Esophagus mucosa (tissue), 1 donor: ENCODE data around the gene ZDHHC1. TPM values are rescaled to one million over a fixed set of nuclear protein-coding genes. Genes with fewer than 3 reads are reported as not detected.

Experiments
- ATAC-seq: fragments of 200-7000 bp; cut with Tn5 transposase; one replicate; pipeline ENCODE4 v1.9.1; 2020
- total RNA-seq: library from RNA; stranded (reverse); gene quantifications from one replicate; pipeline ENCODE4 v1.2.4, GENCODE V29; 2023
- donor health status: DM: yes; HTN: yes; CAD: no.

ZDHHC1 gene
- total RNA-seq, 1 donor from 2014 or later = 3.8 TPM

GRCh38 chr16:67446968-67447507, 30.8 kb upstream of the ZDHHC1 start:
- ATAC-seq = no peak

GRCh38 chr16:67445913-67446907, 29.9 kb upstream of the ZDHHC1 start:
- ATAC-seq = no peak

GRCh38 chr16:67445441-67445912, 29.2 kb upstream of the ZDHHC1 start:
- ATAC-seq = no peak

DNA sequence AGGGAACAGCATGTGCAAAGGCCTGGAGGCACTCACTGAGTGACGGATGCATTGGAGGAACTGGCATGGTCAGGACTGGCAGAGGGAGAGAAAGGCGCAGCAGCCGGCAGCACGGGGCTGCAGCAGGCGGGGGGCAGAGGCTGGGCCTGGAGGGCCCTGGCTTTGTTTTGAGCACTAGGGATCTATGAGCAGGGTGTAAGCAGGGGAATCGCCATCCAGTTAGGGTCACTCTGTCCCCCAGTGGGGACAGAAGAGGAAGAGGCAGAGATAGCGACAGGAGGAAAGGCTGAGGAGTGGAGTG, 28.8 kb upstream of the ZDHHC1 start:
- ATAC-seq = no peak

DNA sequence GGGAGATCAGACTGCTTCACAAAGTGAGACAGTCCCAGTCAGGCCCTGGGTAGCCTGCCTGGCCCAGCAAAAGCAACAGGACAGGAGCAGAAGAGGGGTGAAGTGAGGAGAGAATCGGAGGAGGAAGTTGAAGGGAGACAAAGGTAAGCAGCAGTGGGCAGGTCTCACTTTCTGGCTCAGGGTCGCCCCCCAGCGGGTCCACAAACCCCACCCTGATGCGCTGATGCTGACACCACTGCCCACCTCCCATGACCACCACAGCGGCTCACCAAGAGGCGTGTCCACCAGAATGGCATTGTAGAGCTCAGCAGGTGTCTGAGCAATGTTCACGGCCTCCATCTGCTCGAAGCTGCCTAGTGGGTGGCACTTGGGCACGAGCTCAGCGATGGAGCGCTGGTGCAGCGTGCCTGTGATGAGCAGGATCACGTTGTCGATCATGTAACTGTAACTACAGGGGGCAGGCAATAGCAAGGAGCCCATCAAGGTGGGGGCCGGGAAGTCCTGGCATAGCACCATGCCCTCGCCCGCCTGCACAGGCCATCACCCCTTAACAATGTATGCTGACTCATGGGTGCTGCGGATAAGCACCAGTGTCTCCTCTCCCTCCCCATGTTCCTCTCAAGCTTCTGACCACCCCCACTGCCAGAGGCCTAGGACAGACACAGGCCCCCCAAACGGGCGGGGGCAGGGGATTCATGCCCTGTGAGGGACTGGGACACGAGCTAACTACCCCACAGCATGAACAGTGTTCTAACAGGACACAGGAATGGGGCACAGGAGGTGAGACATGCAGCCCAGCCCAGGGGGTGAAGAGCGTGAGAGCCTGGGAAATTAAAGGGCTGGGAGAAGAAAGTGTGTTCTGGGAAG, 28.2 kb upstream of the ZDHHC1 start:
- ATAC-seq = no peak

- ATAC-seq = no peak
Measured at GRCh38 chr16:67443265-67443664, 27.0 kb upstream of the ZDHHC1 start.

GRCh38 chr16:67442581-67443255, 26.4 kb upstream of the ZDHHC1 start:
- no peak for ATAC-seq

DNA sequence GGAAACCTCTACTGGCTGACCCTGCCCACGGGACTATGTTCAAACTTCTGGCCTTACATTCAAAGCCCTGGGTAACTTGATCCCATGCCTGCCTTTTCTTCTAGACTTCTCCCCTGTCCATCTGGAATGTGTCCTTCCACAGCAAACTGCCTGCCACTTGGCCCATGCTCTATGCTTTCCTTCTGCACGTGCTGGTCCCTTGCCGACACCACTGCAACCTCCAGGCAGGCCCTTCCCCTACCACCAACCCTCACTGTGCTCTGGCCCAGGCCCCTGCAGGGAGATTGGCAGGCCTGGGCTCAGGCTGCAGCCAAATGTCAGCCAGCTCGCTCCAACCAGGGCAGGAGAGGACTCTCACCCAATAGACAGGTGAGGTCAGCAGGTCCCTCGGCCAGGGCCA, 25.6 kb upstream of the ZDHHC1 start:
- no peak for ATAC-seq

DNA sequence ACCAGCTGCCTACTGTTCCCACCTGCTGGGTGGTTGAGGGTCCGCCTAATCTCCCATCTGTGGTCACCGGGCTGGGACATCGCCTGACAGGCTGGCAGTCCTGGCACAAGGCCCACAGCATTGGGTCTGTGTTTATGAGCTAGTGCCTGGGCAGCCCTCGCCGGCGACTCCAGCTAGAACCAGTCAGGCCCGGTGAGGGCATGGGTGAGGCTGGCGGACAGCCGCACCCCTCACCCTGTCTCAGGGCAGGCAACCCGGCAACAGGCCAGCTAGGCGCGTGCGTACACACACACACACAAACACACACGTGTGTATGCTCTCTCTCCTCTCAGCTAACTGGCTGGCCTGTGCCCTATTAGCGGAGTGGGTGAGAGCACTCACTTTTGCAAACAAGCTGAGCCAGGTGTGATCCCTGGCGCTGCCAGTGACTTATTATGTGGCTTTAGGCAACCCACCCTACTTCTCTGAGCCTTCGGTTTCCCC, 25.0 kb upstream of the ZDHHC1 start:
- peak; percentile 87 for ATAC-seq

DNA sequence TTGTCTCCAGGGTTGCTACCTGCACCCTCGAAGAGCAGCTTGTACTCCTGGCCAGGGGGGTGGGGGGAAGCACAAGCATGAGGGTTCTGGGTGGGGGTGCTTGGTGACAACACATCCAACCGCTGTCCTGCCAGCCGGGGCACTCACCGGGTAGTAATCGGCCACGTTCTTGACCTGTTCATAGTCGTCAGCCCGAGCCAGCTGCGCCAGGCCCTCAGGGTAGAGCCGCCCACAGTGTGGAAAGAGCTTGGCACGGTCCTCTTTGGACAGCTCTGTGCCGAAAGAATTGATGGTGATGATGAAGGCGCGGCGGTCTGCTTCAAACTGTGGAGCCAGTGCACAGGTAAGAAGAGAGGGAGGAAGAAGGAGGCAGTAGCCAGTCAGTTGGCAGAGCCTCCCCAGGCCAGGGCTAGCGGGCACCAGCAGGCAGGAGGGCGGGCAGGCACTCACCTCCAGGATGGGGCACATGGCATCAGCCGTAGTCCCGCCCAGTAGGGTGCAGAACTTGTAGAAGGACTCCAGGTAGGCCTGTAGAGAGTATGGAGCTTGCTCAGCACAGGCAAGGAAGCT, 22.6 kb upstream of the ZDHHC1 start:
- peak; percentile 14 for ATAC-seq

GRCh38 chr16:67438098-67438791, 22.0 kb upstream of the ZDHHC1 start:
- ATAC-seq = no peak

- ATAC-seq = no peak
Measured at GRCh38 chr16:67437513-67437912, 21.2 kb upstream of the ZDHHC1 start.

GRCh38 chr16:67436640-67437193, 20.4 kb upstream of the ZDHHC1 start:
- ATAC-seq = no peak

DNA sequence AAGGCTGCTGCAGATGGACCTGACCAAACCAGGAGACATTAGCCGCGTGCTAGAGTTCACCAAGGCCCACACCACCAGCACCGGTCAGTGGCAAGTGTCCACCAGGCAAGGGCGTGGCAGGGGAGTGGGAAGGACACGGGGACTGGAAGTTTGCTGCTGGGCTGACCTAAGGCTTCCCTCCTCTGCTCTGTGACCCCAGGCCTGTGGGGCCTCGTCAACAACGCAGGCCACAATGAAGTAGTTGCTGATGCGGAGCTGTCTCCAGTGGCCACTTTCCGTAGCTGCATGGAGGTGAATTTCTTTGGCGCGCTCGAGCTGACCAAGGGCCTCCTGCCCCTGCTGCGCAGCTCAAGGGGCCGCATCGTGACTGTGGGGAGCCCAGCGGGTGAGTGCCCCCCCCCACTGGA, 19.5 kb upstream of the ZDHHC1 start:
- no peak for ATAC-seq

- ATAC-seq = no peak
Measured at GRCh38 chr16:67433131-67433719, 16.9 kb upstream of the ZDHHC1 start.

GRCh38 chr16:67432506-67432890, 16.2 kb upstream of the ZDHHC1 start:
- no peak for ATAC-seq

- ATAC-seq = no peak
Measured at GRCh38 chr16:67431775-67432505, 15.7 kb upstream of the ZDHHC1 start.

GRCh38 chr16:67430977-67431774, 14.9 kb upstream of the ZDHHC1 start, which contains the start of gene HSD11B2:
HSD11B2 (plus strand) TSS chr16:67431121; CDS start chr16:67431249, 128 bp downstream.
- peak; percentile 55 for ATAC-seq

DNA sequence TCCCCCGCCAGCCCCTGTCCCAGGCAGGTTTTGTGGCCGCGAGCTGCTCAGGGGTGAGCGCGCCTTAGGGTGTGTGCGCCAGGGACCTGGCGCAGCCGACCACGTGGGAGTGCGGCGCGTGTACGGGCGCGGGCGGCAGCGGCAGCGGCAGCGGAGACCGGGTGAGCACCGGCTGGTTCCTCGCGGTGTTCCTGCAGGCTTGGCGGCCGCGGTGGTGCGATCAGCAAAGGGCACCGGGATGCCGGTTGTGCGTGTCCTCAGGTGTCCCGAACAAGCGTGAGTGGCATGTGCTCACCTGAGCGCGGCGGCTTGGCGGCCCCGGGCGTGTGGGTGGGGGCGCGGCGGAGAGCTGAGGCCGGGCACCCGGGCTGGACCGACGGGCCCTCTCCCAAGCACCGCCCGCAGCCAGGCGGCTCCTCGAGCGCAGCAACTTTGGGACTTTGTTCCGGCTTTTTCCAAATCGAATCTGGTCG, 14.3 kb upstream of the ZDHHC1 start:
- ATAC-seq = peak; percentile 59
